ENCODE measurements around the gene MOSMO. TPM values are rescaled to one million over a fixed set of nuclear protein-coding genes. Genes with fewer than 3 reads are reported as not detected.
"Not testable (repeated sequence)": the region's sequence is repeated elsewhere in the genome, so short reads cannot be mapped to it uniquely, and the experiment has no call there.

Gene MOSMO
- total RNA-seq, 1 donor from 2014 or later = 12.1 TPM

GRCh38 chr16:22123146-22123545, 115.2 kb downstream of the MOSMO start:
- Histone ChIP-seq H3K4me1 (no peaks in the 10 kb centered on the region), H3K9me3 (replicated peaks) (no peaks in the 10 kb centered on the region), H3K4me3 (no peak overlapping the region), H3K27me3 (ENCODE audit: low read depth) (no peaks in the 10 kb centered on the region), H3K27ac (replicated peaks) (no peak overlapping the region), H3K36me3 (no peaks in the 10 kb centered on the region)
- no peak for DNase-seq
- TF ChIP-seq CTCF (IDR thresholded peaks at IDR 0.05; ENCODE audit: borderline replicate concordance) = no peak
- intact Hi-C loops (cut with micrococcal nuclease) = no loop called here

GRCh38 chr16:22123759-22124490, 116.0 kb downstream of the MOSMO start:
- no peak for TF ChIP-seq CTCF (IDR thresholded peaks at IDR 0.05; ENCODE audit: borderline replicate concordance)
- Histone ChIP-seq H3K4me3 (no peak overlapping the region), H3K27me3 (ENCODE audit: low read depth) (no peaks in the 10 kb centered on the region), H3K9me3 (replicated peaks) (no peaks in the 10 kb centered on the region), H3K27ac (replicated peaks) (no peak overlapping the region), H3K4me1 (no peaks in the 10 kb centered on the region), H3K36me3 (no peaks in the 10 kb centered on the region)
- intact Hi-C loops (cut with micrococcal nuclease) = no loop called here
- DNase-seq = no peak

GRCh38 chr16:22124583-22125284, 116.8 kb downstream of the MOSMO start:
- H3K27ac ChIP-seq (replicated peaks) = no peak overlapping the region
- H3K27me3 ChIP-seq (ENCODE audit: low read depth) = no peaks in the 10 kb centered on the region
- no peak for DNase-seq
- no peak for TF ChIP-seq CTCF (IDR thresholded peaks at IDR 0.05; ENCODE audit: borderline replicate concordance)
- H3K36me3 ChIP-seq = no peaks in the 10 kb centered on the region
- H3K4me3 ChIP-seq = no peak overlapping the region
- no peaks in the 10 kb centered on the region for H3K4me1 ChIP-seq
- intact Hi-C loops (cut with micrococcal nuclease) = no loop called here
- H3K9me3 ChIP-seq (replicated peaks) = no peaks in the 10 kb centered on the region

- H3K4me1 ChIP-seq = no peaks in the 10 kb centered on the region
- no peak overlapping the region for H3K27ac ChIP-seq (replicated peaks)
- H3K9me3 ChIP-seq (replicated peaks) = no peaks in the 10 kb centered on the region
- intact Hi-C loops (cut with micrococcal nuclease) = no loop called here
- no peaks in the 10 kb centered on the region for H3K27me3 ChIP-seq (ENCODE audit: low read depth)
- H3K36me3 ChIP-seq = no peaks in the 10 kb centered on the region
- no peak overlapping the region for H3K4me3 ChIP-seq
- no peak for DNase-seq
- no peak for TF ChIP-seq CTCF (IDR thresholded peaks at IDR 0.05; ENCODE audit: borderline replicate concordance)
These were observed 118.2 kb downstream of the MOSMO start for GRCh38 chr16:22126037-22126558.

- DNase-seq; H3K27me3 ChIP-seq (ENCODE audit: low read depth); H3K4me3 ChIP-seq; H3K27ac ChIP-seq (replicated peaks); intact Hi-C loops (cut with micrococcal nuclease); H3K36me3 ChIP-seq; H3K4me1 ChIP-seq; H3K9me3 ChIP-seq (replicated peaks): not testable (repeated sequence)
These were observed 120.6 kb downstream of the MOSMO start for GRCh38 chr16:22128537-22128936.

GRCh38 chr16:22130528-22130927, 122.6 kb downstream of the MOSMO start:
- TF ChIP-seq CTCF (IDR thresholded peaks at IDR 0.05; ENCODE audit: borderline replicate concordance) = no peak
- Histone ChIP-seq H3K9me3 (replicated peaks) (no peaks in the 10 kb centered on the region), H3K27me3 (ENCODE audit: low read depth) (no peaks in the 10 kb centered on the region), H3K27ac (replicated peaks) (no peak overlapping the region), H3K4me1 (no peaks in the 10 kb centered on the region), H3K36me3 (no peaks in the 10 kb centered on the region), H3K4me3 (no peak overlapping the region)
- intact Hi-C loops (cut with micrococcal nuclease) = no loop called here
- DNase-seq = no peak

Measured in left ventricle myocardium inferior (tissue), 1 donor.